NCI-H2196 (cell line): ENCODE results near the gene PPP1R7.

Experiments used
- DNase-seq: peaks from one replicate; lab custom pipeline; 2025; ENCODE audit not compliant: unreplicated experiment; lab: John Stamatoyannopoulos, UW

The PPP1R7 gene

DNA sequence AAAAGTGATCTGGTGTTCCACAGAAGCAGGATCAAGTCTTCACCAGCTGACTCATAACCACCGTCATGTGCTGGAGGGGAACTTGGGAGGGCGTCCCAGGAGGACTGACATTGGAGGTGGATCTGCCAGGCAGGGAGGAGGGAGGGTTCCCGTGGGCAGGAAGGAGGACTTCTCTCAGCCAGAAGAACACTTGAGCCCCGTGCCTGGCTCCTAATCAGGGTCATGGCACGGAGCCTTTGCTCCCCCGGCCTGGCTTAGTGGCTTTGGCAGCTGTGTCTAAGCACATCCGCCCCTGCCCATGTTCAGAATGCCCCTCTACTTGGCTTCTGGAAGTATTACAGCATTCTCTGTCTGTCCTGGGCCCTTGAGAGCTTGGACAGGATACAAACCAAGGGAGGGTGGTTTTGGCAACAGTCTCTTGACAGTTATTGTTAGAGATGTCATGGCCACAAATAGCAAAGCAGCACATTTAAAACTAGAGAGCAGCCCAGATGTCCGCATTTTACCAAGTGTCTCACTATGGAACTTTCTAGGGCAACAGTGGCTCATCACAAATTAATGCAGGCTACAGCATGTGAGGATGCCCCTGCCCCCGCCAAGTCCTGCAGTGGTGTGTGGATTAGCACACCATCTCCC is 11.5 kb downstream of the PPP1R7 start:
- peak; percentile 71 for DNase-seq

DNA sequence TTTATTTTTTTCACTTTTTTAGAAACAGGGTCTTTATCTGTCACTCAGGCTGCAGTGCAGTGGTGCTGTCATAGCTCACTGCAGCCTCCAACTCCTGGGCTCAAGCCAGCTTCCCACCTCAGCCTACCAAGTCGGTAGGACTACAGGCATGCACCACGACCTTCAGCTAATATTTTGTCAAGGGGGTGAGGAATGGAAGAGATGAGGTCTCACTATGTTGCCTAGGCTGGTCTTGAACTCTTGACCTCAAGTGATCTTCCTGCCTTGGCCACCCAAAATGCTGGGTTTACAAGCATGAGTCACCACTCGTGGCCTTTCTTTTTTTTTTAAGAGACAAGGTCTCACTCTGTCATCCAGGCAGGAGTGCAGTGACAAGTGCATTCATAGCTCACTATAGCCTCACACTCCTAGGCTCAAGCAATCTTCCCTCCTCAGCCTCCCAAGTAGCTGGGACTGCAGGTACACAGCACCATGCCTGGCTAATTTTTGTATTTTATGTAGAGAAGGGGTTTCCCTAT is 13.4 kb downstream of the PPP1R7 start:
- no peak for DNase-seq

- no peak for DNase-seq
Measured at GRCh38 chr2:241168366-241168765, 18.1 kb downstream of the PPP1R7 start.

DNA sequence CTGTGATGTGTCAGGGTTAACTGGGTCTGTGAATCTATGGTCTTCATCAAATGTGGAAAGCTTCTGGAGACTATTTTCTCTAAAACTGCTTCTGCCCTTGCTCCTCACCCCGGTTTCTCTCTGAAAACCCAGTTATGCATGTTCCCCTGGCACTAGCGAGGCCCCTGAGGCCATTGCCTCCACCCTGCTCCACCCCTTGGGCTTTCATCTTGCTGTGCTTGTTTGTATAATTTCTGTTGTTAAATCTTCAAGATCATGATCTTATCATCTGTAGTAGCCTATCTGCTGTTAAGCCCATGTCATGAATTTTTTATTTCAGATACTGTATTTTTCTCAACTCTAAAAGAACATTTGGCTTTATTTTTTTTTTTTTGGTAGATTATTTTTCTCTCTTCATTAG is 23.3 kb downstream of the PPP1R7 start:
- DNase-seq = no peak

DNA sequence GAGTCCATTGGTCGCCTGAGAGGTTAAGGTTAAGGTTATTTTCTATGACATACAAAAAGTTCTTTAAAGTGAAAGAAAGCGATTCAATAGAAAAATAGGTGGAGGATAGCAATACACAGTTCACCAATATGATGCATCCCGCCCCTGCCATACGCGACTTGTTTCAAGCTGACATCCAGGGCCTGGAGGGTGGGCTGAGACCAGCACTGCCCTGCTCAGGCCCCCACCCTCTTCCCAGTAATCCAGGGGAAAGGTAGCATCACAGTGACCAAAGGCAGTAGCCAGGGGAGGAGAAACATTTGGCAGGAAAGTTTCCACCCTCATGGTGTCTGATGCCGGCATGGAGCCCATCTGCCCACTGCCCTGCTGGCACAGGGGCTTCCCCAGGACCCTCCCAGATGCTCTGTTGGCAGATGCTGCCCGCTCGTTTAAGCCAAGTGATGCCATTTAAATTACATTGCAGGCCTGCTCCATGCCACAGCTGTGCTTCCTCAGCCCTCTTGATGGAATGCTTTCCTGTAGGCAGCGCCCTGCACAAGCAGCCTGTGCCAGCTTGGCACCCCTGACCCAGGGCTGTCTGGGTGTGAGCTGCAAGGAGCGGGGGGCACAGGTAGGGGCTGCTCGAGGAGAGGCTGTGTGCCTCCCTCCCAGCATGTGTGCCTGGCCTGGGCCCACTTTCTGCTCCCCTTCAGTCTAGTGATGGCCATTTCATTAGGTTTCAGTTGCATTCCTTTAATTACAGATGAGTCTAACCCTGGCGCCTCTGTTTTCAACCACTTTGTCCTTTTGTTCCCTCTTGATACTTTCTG is 27.5 kb downstream of the PPP1R7 start:
- DNase-seq = no peak

- no peak for DNase-seq
Measured at GRCh38 chr2:241178961-241179360, 28.7 kb downstream of the PPP1R7 start.

- no peak for DNase-seq
Measured at GRCh38 chr2:241179899-241180298, 29.6 kb downstream of the PPP1R7 start.

DNA sequence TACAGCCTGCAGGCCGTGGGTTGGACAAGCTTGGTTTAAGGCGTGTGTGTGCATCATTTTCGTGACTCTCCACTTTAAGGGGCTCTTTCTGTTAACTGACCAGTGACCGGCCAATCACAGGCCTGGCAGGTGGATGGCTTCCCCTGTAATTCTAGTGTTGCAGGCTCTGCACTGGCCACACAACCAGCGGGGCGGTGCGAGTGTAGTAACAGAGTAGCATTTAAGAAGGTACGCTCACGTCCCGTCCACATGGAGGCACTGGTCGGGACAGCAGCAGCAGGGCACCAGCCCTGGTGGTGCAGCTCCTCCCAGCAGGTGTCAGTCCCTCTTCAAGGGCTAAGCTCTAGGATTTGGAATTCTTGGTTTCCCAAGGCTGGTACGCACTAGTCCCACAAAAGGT is 30.2 kb downstream of the PPP1R7 start:
- DNase-seq = no peak

DNA sequence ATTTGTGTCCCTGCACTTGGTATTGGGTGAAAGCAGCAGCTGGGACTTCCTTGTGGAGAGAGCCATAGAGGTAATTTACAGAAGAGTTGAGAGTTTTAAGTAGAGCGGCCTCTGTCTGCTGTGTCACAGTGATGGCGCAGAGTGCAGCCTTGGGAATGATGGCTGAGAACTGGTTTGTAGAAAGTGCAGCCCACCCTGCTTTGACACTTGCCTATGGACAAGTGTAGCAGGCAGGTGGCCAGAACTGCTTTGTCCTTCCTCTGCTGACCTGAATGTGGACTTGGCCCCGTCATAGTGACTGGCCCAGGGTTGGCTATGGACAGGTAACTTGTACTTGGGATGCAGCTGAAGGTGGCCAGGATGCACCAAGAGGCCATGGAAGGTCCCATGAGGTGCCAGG is 31.9 kb downstream of the PPP1R7 start:
- no peak for DNase-seq

GRCh38 chr2:241182531-241183133 is 32.4 kb downstream of the PPP1R7 start:
- no peak for DNase-seq

DNA sequence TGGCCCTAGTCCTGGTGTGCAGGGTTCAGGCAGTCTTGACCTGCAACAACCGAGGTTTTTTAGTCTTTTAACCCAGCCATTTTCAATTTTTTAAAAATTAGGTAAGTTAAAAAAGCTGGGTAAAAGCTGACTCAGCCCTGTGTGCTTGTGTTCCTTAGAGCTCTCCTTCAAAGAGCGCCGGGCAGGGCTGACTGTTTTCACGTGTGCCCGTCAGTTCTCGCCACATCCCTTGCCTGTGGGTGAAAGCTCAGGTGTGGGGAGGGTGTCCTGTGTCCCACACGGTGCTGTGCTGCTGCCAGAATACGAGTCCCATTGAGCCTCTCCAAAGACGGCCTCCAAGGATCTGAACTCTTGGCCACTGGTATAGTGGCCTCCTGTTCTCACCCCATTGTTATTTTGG is 33.0 kb downstream of the PPP1R7 start:
- DNase-seq = no peak

- no peak for DNase-seq
Measured at GRCh38 chr2:241184901-241185300, 34.6 kb downstream of the PPP1R7 start.

GRCh38 chr2:241185961-241186360 is 35.7 kb downstream of the PPP1R7 start:
- DNase-seq = no peak

- no peak for DNase-seq
Measured at GRCh38 chr2:241187101-241187917, 37.0 kb downstream of the PPP1R7 start.

DNA sequence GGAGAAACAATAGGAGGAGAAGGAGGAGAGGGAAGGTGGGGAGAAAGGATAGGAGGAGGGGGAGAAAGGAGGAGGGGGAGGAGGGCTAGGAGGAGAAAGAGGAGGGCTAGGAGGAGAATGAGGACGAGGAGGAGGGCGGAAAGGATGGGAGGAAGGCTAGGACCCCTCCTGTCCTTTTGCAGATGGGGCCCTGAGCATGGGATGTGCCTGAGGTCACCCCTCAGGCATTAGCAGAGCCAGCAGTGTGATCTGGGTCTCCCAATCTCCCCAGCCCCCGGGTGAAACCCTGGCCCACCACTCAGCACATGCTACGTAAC is 37.6 kb downstream of the PPP1R7 start:
- DNase-seq = no peak

DNA sequence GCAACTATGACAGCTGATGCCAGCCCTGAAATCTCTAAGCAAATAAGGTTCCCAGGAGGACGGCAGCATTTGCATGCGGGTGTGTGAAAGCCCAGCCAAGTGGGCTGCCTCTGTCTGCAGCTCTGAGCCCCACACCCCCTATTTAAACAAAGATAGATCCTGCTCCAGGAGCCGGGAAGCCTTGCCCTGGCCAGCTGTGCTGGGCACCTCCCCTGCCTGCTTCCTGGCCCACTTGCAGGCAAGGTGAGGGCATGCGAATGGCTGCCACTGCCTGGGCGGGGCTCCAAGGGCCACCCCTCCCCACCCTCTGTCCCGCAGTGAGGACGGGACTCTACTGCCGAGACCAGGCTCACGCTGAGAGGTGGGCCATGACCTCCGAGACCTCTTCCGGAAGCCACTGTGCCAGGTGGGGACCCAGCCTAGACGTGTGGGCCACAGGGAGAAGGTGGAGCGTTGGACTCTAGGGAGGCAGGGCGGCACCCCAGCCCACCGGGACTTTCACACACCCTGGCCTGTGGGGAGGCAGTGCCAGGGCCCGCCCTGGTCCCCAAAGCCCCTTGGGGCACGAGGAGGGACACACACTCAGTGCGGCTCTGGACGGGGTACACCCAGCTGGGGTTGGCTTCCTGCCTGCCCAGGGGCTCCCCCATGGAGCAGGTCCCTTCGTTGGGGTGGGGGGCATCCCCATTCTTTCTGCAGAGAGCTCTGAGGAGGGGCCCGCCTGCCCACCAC is 38.3 kb downstream of the PPP1R7 start, which contains the start of gene ANO7:
Gene ANO7 (plus strand): TSS at position 317 of the 732 bp plus-strand sequence. CDS start 1,387 bp downstream, outside the sequence.
- peak; percentile 19 for DNase-seq

DNA sequence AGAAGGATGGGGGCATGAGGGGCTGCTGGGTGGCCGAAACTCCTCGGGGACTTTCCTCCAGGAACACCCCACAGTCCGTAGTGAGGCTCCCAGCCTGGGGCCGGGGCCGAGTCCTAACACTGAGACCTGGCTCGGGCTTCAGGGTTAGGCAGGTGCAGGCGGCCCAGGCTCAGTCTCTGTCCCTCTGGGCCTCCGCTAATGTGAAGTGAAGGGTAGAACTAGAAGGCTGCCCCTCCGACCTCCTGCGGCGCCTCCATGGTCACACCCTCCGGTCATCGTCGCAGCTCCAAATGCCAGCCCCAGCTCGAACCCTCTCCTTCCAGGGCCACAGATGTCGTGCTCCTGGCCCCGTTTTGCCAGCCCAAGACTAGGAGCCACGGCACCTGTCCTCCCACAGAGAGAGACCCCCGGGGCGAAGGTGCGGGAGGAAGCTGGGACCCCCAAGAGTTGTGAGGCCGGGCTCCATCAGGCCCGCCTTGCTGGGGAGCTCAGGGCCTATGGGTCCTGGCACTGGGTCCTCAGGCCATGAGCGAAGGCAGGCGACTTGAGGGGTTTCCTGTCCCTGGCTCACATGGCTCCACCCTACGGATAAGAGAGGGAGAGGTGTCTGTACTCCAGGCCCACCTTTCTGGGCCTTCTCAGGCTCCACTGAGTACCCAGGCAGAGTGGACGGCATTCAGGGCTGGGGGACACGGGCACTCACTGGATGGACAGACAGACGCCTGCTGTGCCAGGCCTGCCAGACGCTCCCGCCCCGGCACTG is 39.0 kb downstream of the PPP1R7 start:
- no peak for DNase-seq

DNA sequence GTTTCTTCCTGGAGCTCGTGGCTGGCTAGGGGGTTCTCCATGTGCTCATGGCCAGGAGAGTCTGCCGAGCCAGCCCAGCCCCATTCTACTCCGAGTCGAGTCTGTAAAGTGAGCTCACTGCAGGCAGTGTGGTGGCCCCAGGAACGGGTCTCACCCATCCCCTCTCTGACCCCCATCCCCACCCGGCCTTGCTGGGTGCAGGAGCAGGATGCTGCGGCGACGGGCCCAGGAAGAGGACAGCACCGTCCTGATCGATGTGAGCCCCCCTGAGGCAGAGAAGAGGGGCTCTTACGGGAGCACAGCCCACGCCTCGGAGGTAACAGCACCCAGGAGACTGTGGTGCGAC is 39.6 kb downstream of the PPP1R7 start:
- no peak for DNase-seq

DNA sequence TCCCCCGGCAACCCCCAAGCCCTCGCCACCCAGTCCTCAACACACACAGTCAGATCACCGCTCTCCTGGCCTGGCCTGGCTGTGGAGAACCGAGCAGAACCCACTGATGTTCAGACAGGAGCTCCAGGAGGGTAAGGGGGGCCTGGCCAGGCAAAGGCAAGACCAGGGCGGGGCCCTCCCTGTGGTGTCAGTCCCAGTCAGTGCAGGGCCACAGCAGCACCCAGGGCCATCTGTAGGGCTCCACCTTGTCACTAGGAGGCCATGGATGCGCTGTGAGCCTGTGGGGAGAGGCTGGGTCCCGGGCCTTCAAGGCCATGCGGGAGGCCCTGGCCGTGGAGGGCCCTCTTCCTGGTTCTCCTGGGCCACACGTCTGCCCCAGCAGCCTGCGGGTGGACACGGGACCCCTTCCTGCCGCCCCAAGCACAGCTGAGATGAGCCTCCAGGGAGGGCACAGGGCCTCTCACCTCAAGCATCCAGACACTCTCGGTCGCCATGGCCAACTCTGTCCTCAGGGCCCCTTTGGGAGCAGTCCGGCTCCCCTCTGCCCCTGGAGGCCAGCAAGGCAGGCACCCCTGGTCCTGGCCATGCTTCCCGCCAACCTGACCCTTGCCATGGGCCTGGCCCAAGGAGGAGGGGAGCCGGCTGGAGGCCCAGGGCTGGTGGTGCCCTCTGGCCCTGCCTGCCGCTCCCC is 40.2 kb downstream of the PPP1R7 start:
- no peak for DNase-seq
